GM12878 (cell line): ENCODE results near the gene MEP1A. TPM values are rescaled to one million over a fixed set of nuclear protein-coding genes. Genes with fewer than 3 reads are reported as not detected.

Experiments
- ATAC-seq: fragments of 200-7000 bp; cut with Tn5 transposase; 3 replicates; pipeline ENCODE4 v1.9.1; 2020; ENCODE audit warnings: mild to moderate bottlenecking, moderate library complexity
- BruUV-seq: library from RNA; stranded (reverse); fragments of 400-500 nt; replicated peaks from 2 replicates; lab custom pipeline; 2021; lab: Mats Ljungman, UMichigan
- CTCF ChIA-PET: fragments of 300-600 bp; sonication (Branson Sonifier 250); formaldehyde crosslinking; extraction: SDS; loops from one replicate; lab custom pipeline; 2021; ENCODE audit warnings: inconsistent platforms; lab: Yijun Ruan, JAX
- POLR2A ChIA-PET: fragments of 350-600 bp; formaldehyde crosslinking; extraction: SDS; loops from one replicate; lab custom pipeline; 2021; ENCODE audit warnings: inconsistent platforms; lab: Charles Lee
- RAD21 ChIA-PET: fragments of 300-600 bp; sonication (Branson Sonifier 250); formaldehyde crosslinking; loops from one replicate; lab custom pipeline; 2023; ENCODE audit warnings: antibody characterized with exemption; ENCODE audit not compliant: unreplicated experiment; lab: Charles Lee
- SMC1A ChIA-PET: fragments of 300-600 bp; sonication (Branson Sonifier 250); formaldehyde crosslinking; loops from one replicate; lab custom pipeline; 2023; ENCODE audit not compliant: unreplicated experiment, uncharacterized antibody; lab: Charles Lee
- DNase-seq: peaks from one replicate; pipeline ENCODE4 v3.0.0-alpha.2; 2011; ENCODE audit warnings: low read depth, low spot score
- FAIRE-seq: peaks from 3 replicates; lab custom pipeline; 2011; peaks lifted over from hg19 to GRCh38; lab: Jason Lieb, UNC
- H2AFZ ChIP-seq: 2 replicates; pipeline ENCODE4 v1.6.0; 2011; ENCODE audit warnings: low read depth, low read length, control low read depth; ENCODE audit not compliant: control insufficient read depth
- H3K27ac ChIP-seq: 2 replicates; pipeline ENCODE4 v1.5.1; 2011; ENCODE audit warnings: control low read depth; ENCODE audit not compliant: control insufficient read depth, insufficient read depth
- H3K27me3 ChIP-seq, 2 experiments: replicated peaks in 1 of 2; 2 replicates each; pipeline versions ENCODE4 v1.6.0 to v1.6.1; 2011; ENCODE audit warnings: low read length in 1 of 2; ENCODE audit not compliant: control insufficient read depth in 2 of 2, insufficient read depth in 2 of 2
- H3K36me3 ChIP-seq, 2 experiments: 2 replicates each; pipeline ENCODE4 v1.5.1; 2011; ENCODE audit warnings: low read length in 1 of 2; ENCODE audit not compliant: control insufficient read depth in 2 of 2, insufficient read depth in 2 of 2
- H3K4me1 ChIP-seq: 2 replicates; pipeline ENCODE4 v1.6.1; 2011; ENCODE audit warnings: mild to moderate bottlenecking, low read length, moderate library complexity, mixed read lengths; ENCODE audit not compliant: control insufficient read depth, insufficient read depth
- H3K4me2 ChIP-seq: 2 replicates; pipeline ENCODE4 v1.6.0; 2011; ENCODE audit warnings: control low read depth; ENCODE audit not compliant: control insufficient read depth, insufficient read depth
- H3K4me3 ChIP-seq: fragments of 200-600 bp; sonication (generic); 2 replicates; pipeline ENCODE4 v1.5.1; 2016
- H3K79me2 ChIP-seq: 2 replicates; pipeline ENCODE4 v1.6.0; 2011; ENCODE audit warnings: low read length; ENCODE audit not compliant: control insufficient read depth, insufficient read depth
- H3K9ac ChIP-seq: 2 replicates; pipeline ENCODE4 v1.8.0; 2011; ENCODE audit warnings: low read length, control low read depth, mixed read lengths; ENCODE audit not compliant: control insufficient read depth, insufficient read depth
- H3K9me3 ChIP-seq: replicated peaks from 3 replicates; pipeline ENCODE4 v1.5.1; 2011; ENCODE audit warnings: mild to moderate bottlenecking, low read length; ENCODE audit not compliant: control insufficient read depth, insufficient read depth
- H4K20me1 ChIP-seq: 2 replicates; pipeline ENCODE4 v1.6.0; 2011; ENCODE audit not compliant: control insufficient read depth, insufficient read depth
- BMI1 ChIP-seq: fragments of 450-650 bp; IDR thresholded peaks from 2 replicates; pipeline ENCODE4 v1.6.1; 2016; ENCODE audit warnings: mild to moderate bottlenecking, moderate library complexity, borderline replicate concordance
- CEBPZ ChIP-seq: fragments of 150-350 bp; IDR thresholded peaks from 2 replicates; pipeline ENCODE4 v1.6.1; 2016; ENCODE audit warnings: low read depth, low read length
- E4F1 ChIP-seq: fragments of 450-650 bp; IDR thresholded peaks from 2 replicates; pipeline ENCODE4 v1.6.1; 2018; ENCODE audit warnings: borderline replicate concordance, mild to moderate bottlenecking; ENCODE audit not compliant: partially characterized antibody
- FOXM1 ChIP-seq: IDR thresholded peaks from 2 replicates; pipeline ENCODE4 v1.6.1; 2012; ENCODE audit warnings: low read depth, mild to moderate bottlenecking, inconsistent platforms, low read length, moderate library complexity
- NRF1 ChIP-seq: conservative IDR thresholded peaks from 2 replicates; pipeline ENCODE4 v1.6.1; 2011; ENCODE audit warnings: mild to moderate bottlenecking, low read depth, low read length, improper control_type of control experiment
- POLR2A ChIP-seq: IDR thresholded peaks from 2 replicates; pipeline ENCODE4 v1.6.1; 2011; ENCODE audit warnings: low read depth, mild to moderate bottlenecking, low read length
- TCF12 ChIP-seq: IDR thresholded peaks from 2 replicates; pipeline ENCODE4 v1.6.1; 2011; ENCODE audit warnings: low read depth, mild to moderate bottlenecking, low read length
- USF1 ChIP-seq: IDR thresholded peaks from 2 replicates; pipeline ENCODE4 v1.6.1; 2011; ENCODE audit warnings: borderline replicate concordance, low read depth, mild to moderate bottlenecking, moderate library complexity, mixed read lengths, low read length; ENCODE audit not compliant: insufficient read depth; ENCODE audit errors: extremely low read length
- YBX1 ChIP-seq: fragments of 450-650 bp; IDR thresholded peaks from 2 replicates; pipeline ENCODE4 v1.6.1; 2016; ENCODE audit warnings: antibody characterized with exemption
- ZNF207 ChIP-seq: fragments of 450-650 bp; IDR thresholded peaks from 2 replicates; pipeline ENCODE4 v1.6.1; 2014; ENCODE audit warnings: antibody characterized with exemption, mild to moderate bottlenecking, borderline replicate concordance
- WGBS: methylation state at CpG from one replicate; pipeline ENCODE4 v1.1.6; 2016; ENCODE audit warnings: low lambda C conversion rate; ENCODE audit not compliant: insufficient replicate concordance, insufficient coverage; ENCODE audit errors: missing lambda C conversion rate; 5-methylcytosine and 5-hydroxymethylcytosine counted together
- in situ Hi-C: fragments of 300-500 bp; cut with MboI; formaldehyde crosslinking; loops from 9 replicates; pipeline ENCODE4 v1.14.3; 2018; ENCODE audit warnings: mixed read lengths
- intact Hi-C: fragments of 100-400 bp; cut with micrococcal nuclease; formaldehyde crosslinking; loops from one replicate; pipeline ENCODE4 v1.14.2; 2022; ENCODE audit not compliant: unreplicated experiment
- polyA plus RNA-seq, 11 experiments: library from polyadenylated mRNA; depleted of rRNA in 4 of 11; unstranded in 6 of 11; stranded (reverse) in 5 of 11; fragments of >200 nt; fragmentation: Nextera tagmentation in 4 of 11; fragmentation: Illumina TruSeq in 1 of 11; extraction: Ambion mirVana in 4 of 11; extraction: Trizol in 1 of 11; gene quantifications; 1 replicate in 1 of 11; 2 replicates in 10 of 11; pipeline versions ENCODE4 v1.2.1 to v1.2.3, GENCODE V29; 2011 to 2016; ENCODE audit warnings: inconsistent platforms in 2 of 11, missing spikeins in 2 of 11, low read depth in 1 of 11
- total RNA-seq, 4 experiments: library from RNA; depleted of rRNA in 3 of 4; stranded (reverse); fragments of >200 nt in 3 of 4; fragmentation: Illumina TruSeq in 1 of 4; extraction: Trizol in 1 of 4; gene quantifications; 2 replicates each; pipeline versions ENCODE4 v1.2.1 to v1.2.3, GENCODE V29; 2013 to 2021

The MEP1A gene
- total and polyA plus RNA-seq, 10 of the 15 experiments (the other 5 are each of a cell fraction or from before 2014, with no cell fraction given), result not detected

DNA sequence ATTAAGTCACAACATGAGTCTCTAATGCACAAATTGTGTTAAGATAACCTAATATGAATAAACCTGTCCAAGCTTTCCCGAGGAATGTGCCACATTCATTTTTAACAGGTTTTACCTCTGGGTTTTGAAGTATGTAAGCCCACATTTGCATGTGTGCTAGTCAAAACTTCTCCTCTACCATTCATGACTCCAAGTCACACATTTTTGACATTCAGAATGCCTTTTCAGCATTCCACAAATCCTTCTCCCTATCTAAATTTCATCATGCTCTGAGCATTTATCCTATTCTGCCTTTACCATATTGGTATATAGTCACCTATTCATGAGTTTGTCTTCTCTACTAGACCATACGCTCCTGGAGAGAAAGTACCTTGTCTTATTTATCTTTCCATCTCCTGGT, 72.0 kb downstream of the MEP1A start:
- no peak for FAIRE-seq
- Histone ChIP-seq H3K4me3 (no peak overlapping the region), H3K4me1 (no peaks in the 10 kb centered on the region), H3K9me3 (no peaks in the 10 kb centered on the region), H3K9ac (no peak overlapping the region), H4K20me1 (no peaks in the 10 kb centered on the region), H3K27ac (no peak overlapping the region), H3K27me3 (no peaks in the 10 kb centered on the region; a peak in 1 of 4 replicates), H3K4me2 (no peak overlapping the region), H3K36me3 (no peaks in the 10 kb centered on the region)
- ChIA-PET CTCF (interaction anchor here (0.6 kb wide), 1 partner anchor 19 kb away, joined by 3 read pairs; no protein-coding TSS in a partner anchor), RAD21 (no interaction called here), SMC1A (no interaction called here), POLR2A (no interaction called here)
- no peak for DNase-seq
- WGBS, result 22% methylated on average over 2 of the region's 2 CpGs
- in situ Hi-C loops, result no loop called here
- no peak for ATAC-seq
- TF ChIP-seq BMI1, result no peak
- TF ChIP-seq TCF12, result no peak
- TF ChIP-seq E4F1, result no peak
- no peak for TF ChIP-seq USF1
- no peak for TF ChIP-seq YBX1
- no peak for TF ChIP-seq CEBPZ
- no peak for TF ChIP-seq NRF1
- no peak for TF ChIP-seq POLR2A
- no peak for TF ChIP-seq ZNF207
- no peak for TF ChIP-seq FOXM1
- TF ChIP-seq, all 136 proteins: peak for 0
- intact Hi-C loops, result no loop called here
- no peaks in the 10 kb centered on the region for H3K79me2 ChIP-seq
- no peak overlapping the region for H2AFZ ChIP-seq
- BruUV-seq, result no TSS peak
